ENCODE measurements around the gene GALNT18. TPM values are rescaled to one million over a fixed set of nuclear protein-coding genes. Genes with fewer than 3 reads are reported as not detected.

Gene GALNT18
- total RNA-seq, 1 donor from 2014 or later = 24.4 TPM

- TF ChIP-seq CTCF (IDR thresholded peaks at IDR 0.05; ENCODE audit: borderline replicate concordance) = no peak
- Histone ChIP-seq H3K27ac (replicated peaks) (no peak overlapping the region), H3K36me3 (no peaks in the 10 kb centered on the region), H3K4me3 (no peak overlapping the region), H3K9me3 (replicated peaks) (no peaks in the 10 kb centered on the region), H3K4me1 (peaks cover 75% of the 10 kb centered on the region), H3K27me3 (ENCODE audit: low read depth) (no peaks in the 10 kb centered on the region)
- no peak for DNase-seq
- intact Hi-C loops (cut with micrococcal nuclease) = no loop called here
These were observed 163.3 kb downstream of the GALNT18 start for GRCh38 chr11:11458485-11458884.

GRCh38 chr11:11458001-11458400 is 163.8 kb downstream of the GALNT18 start:
- Histone ChIP-seq H3K27me3 (ENCODE audit: low read depth) (no peaks in the 10 kb centered on the region), H3K4me1 (peaks cover 70% of the 10 kb centered on the region), H3K36me3 (no peaks in the 10 kb centered on the region), H3K27ac (replicated peaks) (no peak overlapping the region), H3K4me3 (no peak overlapping the region), H3K9me3 (replicated peaks) (no peaks in the 10 kb centered on the region)
- DNase-seq = no peak
- intact Hi-C loops (cut with micrococcal nuclease) = no loop called here
- no peak for TF ChIP-seq CTCF (IDR thresholded peaks at IDR 0.05; ENCODE audit: borderline replicate concordance)

GRCh38 chr11:11456866-11457265 is 164.9 kb downstream of the GALNT18 start:
- no peak for TF ChIP-seq CTCF (IDR thresholded peaks at IDR 0.05; ENCODE audit: borderline replicate concordance)
- intact Hi-C loops (cut with micrococcal nuclease) = no loop called here
- H3K4me3 ChIP-seq = no peak overlapping the region
- H3K4me1 ChIP-seq = peaks cover 59% of the 10 kb centered on the region
- no peaks in the 10 kb centered on the region for H3K27me3 ChIP-seq (ENCODE audit: low read depth)
- no peaks in the 10 kb centered on the region for H3K9me3 ChIP-seq (replicated peaks)
- no peaks in the 10 kb centered on the region for H3K36me3 ChIP-seq
- no peak overlapping the region for H3K27ac ChIP-seq (replicated peaks)
- DNase-seq = no peak

GRCh38 chr11:11454671-11455223 is 167.1 kb downstream of the GALNT18 start:
- intact Hi-C loops (cut with micrococcal nuclease) = no loop called here
- Histone ChIP-seq H3K36me3 (no peaks in the 10 kb centered on the region), H3K4me1 (peaks cover 48% of the 10 kb centered on the region), H3K4me3 (no peak overlapping the region), H3K27me3 (ENCODE audit: low read depth) (no peaks in the 10 kb centered on the region), H3K9me3 (replicated peaks) (no peaks in the 10 kb centered on the region), H3K27ac (replicated peaks) (no peak overlapping the region)
- no peak for TF ChIP-seq CTCF (IDR thresholded peaks at IDR 0.05; ENCODE audit: borderline replicate concordance)
- DNase-seq = no peak

GRCh38 chr11:11451501-11452005 is 170.3 kb downstream of the GALNT18 start:
- Histone ChIP-seq H3K36me3 (peaks cover 11% of the 10 kb centered on the region), H3K4me3 (no peak overlapping the region), H3K27ac (replicated peaks) (no peak overlapping the region), H3K4me1 (peaks cover 30% of the 10 kb centered on the region), H3K9me3 (replicated peaks) (no peaks in the 10 kb centered on the region), H3K27me3 (ENCODE audit: low read depth) (no peaks in the 10 kb centered on the region)
- intact Hi-C loops (cut with micrococcal nuclease) = no loop called here
- TF ChIP-seq CTCF (IDR thresholded peaks at IDR 0.05; ENCODE audit: borderline replicate concordance) = no peak
- DNase-seq = no peak
